ENCODE data around the gene CYP4B1. TPM values are rescaled to one million over a fixed set of nuclear protein-coding genes. Genes with fewer than 3 reads are reported as not detected.

Gene CYP4B1
- total and polyA plus RNA-seq, 2 donors (not counting 1 experiment from before 2014, with no cell fraction given), result not detected

- Histone ChIP-seq H3K9ac (ENCODE audit: insufficient read depth, low read length) (no peak overlapping the region), H2AFZ (ENCODE audit: low read length) (no peak overlapping the region), H3K9me3 (ENCODE audit: control insufficient read depth, insufficient read depth, low read depth, low read length) (no peaks in the 10 kb centered on the region), H3K4me3 (replicated peaks in 1 of 4; ENCODE audit: control extremely low read depth in 1 of 4, insufficient read depth in 1 of 4, low read depth in 3 of 4, low read length in 4 of 4) (no peak overlapping the region), H4K20me1 (ENCODE audit: control insufficient read depth, extremely low read depth, insufficient read depth, low read length) (no peaks in the 10 kb centered on the region), H3K27ac (ENCODE audit: insufficient read depth, low read length) (no peak overlapping the region), H3K4me1 (ENCODE audit: control insufficient read depth, extremely low read depth, insufficient read depth, low read length) (no peaks in the 10 kb centered on the region), H3K36me3 (ENCODE audit: control insufficient read depth, insufficient read depth, low read length) (no peaks in the 10 kb centered on the region), H3K27me3 (ENCODE audit: control insufficient read depth, insufficient read depth, low read length) (no peaks in the 10 kb centered on the region), H3K4me2 (ENCODE audit: extremely low read depth, insufficient read depth, low read length) (no peak overlapping the region), H3K79me2 (ENCODE audit: control insufficient read depth, insufficient read depth, low read length) (no peaks in the 10 kb centered on the region)
- TF ChIP-seq CTCF (conservative IDR thresholded peaks at IDR 0.05 in 1 of 2, IDR thresholded peaks at IDR 0.05 in 1 of 2; ENCODE audit: low read depth in 1 of 2, low read length in 2 of 2), result no peak
- no peak for TF ChIP-seq EZH2 (IDR thresholded peaks at IDR 0.05; ENCODE audit: low read length, missing control alignments)
- DNase-seq (ENCODE audit: low read depth in 2 of 2), result peak in 1 of 2 donors; percentile 64
These were observed 41.4 kb upstream of the CYP4B1 start for GRCh38 chr1:46757247-46757955.

DNA sequence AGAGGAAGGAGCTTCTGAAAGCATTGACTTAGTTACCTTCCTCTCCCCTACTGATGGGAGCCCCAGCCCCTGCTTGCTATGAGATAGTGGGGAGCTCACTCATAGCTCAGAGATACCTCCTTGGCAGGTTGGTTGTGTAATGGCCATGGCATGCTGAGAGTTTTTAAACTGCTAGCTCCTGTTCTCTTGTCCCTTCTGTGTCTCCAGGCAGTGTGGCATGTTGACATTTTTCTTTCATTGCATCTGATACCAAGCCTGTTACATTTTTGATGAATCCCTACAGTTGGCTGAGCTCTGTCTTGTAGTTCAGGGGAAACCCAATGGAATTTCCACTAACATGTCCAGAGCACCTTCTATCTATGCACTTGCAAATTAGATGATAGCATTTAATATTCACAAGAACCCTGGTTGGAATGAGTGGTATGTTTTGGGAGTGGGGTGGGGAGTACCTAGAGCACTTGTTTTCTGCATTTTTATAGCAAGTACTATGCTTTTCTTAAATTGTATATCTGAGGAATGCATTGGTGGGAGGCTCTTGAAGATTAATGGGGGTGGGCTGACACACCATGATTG is 40.8 kb upstream of the CYP4B1 start:
- H3K27me3 ChIP-seq (ENCODE audit: control insufficient read depth, insufficient read depth, low read length), result no peaks in the 10 kb centered on the region
- H2AFZ ChIP-seq (ENCODE audit: low read length), result no peak overlapping the region
- no peaks in the 10 kb centered on the region for H3K4me1 ChIP-seq (ENCODE audit: control insufficient read depth, extremely low read depth, insufficient read depth, low read length)
- TF ChIP-seq EZH2 (IDR thresholded peaks at IDR 0.05; ENCODE audit: low read length, missing control alignments), result no peak
- TF ChIP-seq CTCF (conservative IDR thresholded peaks at IDR 0.05 in 1 of 2, IDR thresholded peaks at IDR 0.05 in 1 of 2; ENCODE audit: low read depth in 1 of 2, low read length in 2 of 2), result no peak
- DNase-seq (ENCODE audit: low read depth in 2 of 2), result peak in 1 of 2 donors; percentile 11
- no peak overlapping the region for H3K4me3 ChIP-seq (replicated peaks in 1 of 4; ENCODE audit: control extremely low read depth in 1 of 4, insufficient read depth in 1 of 4, low read depth in 3 of 4, low read length in 4 of 4)
- no peak overlapping the region for H3K27ac ChIP-seq (ENCODE audit: insufficient read depth, low read length)
- H3K9ac ChIP-seq (ENCODE audit: insufficient read depth, low read length), result no peak overlapping the region
- no peaks in the 10 kb centered on the region for H3K9me3 ChIP-seq (ENCODE audit: control insufficient read depth, insufficient read depth, low read depth, low read length)
- H3K36me3 ChIP-seq (ENCODE audit: control insufficient read depth, insufficient read depth, low read length), result no peaks in the 10 kb centered on the region
- H3K4me2 ChIP-seq (ENCODE audit: extremely low read depth, insufficient read depth, low read length), result no peak overlapping the region
- H3K79me2 ChIP-seq (ENCODE audit: control insufficient read depth, insufficient read depth, low read length), result no peaks in the 10 kb centered on the region
- H4K20me1 ChIP-seq (ENCODE audit: control insufficient read depth, extremely low read depth, insufficient read depth, low read length), result no peaks in the 10 kb centered on the region

DNA sequence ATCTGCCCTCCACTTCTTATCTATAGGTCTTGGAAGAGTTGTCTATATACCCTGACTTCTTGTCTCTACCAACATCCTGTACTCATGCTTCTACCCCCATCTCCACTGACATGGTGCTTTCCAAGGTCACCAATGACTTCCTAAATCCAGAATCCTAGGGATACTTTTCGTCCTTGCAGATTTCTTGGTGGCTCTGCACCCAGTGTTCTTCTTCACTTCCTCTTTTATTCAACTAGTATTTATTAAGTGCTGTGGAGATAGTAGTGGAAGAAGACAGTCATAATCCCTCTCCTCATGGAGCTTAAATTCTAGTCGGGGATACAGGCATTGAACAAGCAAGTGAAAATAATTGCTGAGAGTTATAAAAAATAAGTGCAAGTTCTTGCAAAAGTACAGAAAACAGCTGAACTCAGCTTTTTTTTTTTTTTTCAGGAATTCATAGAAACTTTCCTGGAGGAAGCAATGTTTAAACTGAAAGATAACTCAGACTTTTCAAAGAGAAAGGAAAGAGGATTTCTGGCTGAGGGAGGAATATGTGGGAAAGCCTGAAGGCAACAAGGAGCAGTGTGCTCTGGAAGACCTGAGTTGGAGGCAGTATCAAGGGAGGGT is 38.2 kb upstream of the CYP4B1 start:
- H3K27me3 ChIP-seq (ENCODE audit: control insufficient read depth, insufficient read depth, low read length), result no peaks in the 10 kb centered on the region
- no peaks in the 10 kb centered on the region for H3K4me1 ChIP-seq (ENCODE audit: control insufficient read depth, extremely low read depth, insufficient read depth, low read length)
- no peak overlapping the region for H3K9ac ChIP-seq (ENCODE audit: insufficient read depth, low read length)
- H3K9me3 ChIP-seq (ENCODE audit: control insufficient read depth, insufficient read depth, low read depth, low read length), result no peaks in the 10 kb centered on the region
- no peak overlapping the region for H2AFZ ChIP-seq (ENCODE audit: low read length)
- no peak overlapping the region for H3K27ac ChIP-seq (ENCODE audit: insufficient read depth, low read length)
- no peaks in the 10 kb centered on the region for H3K36me3 ChIP-seq (ENCODE audit: control insufficient read depth, insufficient read depth, low read length)
- no peak for TF ChIP-seq EZH2 (IDR thresholded peaks at IDR 0.05; ENCODE audit: low read length, missing control alignments)
- TF ChIP-seq CTCF (conservative IDR thresholded peaks at IDR 0.05 in 1 of 2, IDR thresholded peaks at IDR 0.05 in 1 of 2; ENCODE audit: low read depth in 1 of 2, low read length in 2 of 2), result no peak
- H3K4me2 ChIP-seq (ENCODE audit: extremely low read depth, insufficient read depth, low read length), result no peak overlapping the region
- H3K79me2 ChIP-seq (ENCODE audit: control insufficient read depth, insufficient read depth, low read length), result no peaks in the 10 kb centered on the region
- H3K4me3 ChIP-seq (replicated peaks in 1 of 4; ENCODE audit: control extremely low read depth in 1 of 4, insufficient read depth in 1 of 4, low read depth in 3 of 4, low read length in 4 of 4), result no peak overlapping the region
- DNase-seq (ENCODE audit: low read depth in 2 of 2), result no peak
- no peaks in the 10 kb centered on the region for H4K20me1 ChIP-seq (ENCODE audit: control insufficient read depth, extremely low read depth, insufficient read depth, low read length)
